HG02938 (cell line): ENCODE results near the gene CEACAM1.
"Not testable (repeated sequence)": the region's sequence is repeated elsewhere in the genome, so short reads cannot be mapped to it uniquely, and the experiment has no call there.

ENCODE experiments used
- ATAC-seq: cut with Tn5 transposase; IDR thresholded peaks from one replicate; pipeline ENCODE4 v1.9.1; 2021; ENCODE audit warnings: mild to moderate bottlenecking, moderate library complexity; ENCODE audit not compliant: unreplicated experiment

The CEACAM1 gene

DNA sequence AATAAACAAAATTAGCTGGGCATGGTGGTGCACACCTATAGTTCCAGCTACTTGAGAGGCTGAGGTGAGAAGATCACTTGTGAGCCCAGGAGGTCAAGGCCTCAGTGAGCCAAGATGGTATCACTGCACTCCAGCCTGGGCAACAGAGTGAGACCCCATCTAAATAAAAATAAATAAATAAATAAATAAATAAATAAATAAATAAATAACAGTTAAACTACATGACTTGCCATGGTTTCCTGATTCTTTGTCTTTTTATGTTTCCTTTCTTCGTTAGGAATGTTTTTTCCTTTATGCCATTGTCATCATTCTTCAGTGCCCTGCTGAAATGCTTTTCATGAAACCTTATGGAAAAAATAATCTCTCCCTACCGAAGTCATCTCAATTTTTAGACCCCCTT, 50.3 kb downstream of the CEACAM1 start:
- no peak for ATAC-seq

DNA sequence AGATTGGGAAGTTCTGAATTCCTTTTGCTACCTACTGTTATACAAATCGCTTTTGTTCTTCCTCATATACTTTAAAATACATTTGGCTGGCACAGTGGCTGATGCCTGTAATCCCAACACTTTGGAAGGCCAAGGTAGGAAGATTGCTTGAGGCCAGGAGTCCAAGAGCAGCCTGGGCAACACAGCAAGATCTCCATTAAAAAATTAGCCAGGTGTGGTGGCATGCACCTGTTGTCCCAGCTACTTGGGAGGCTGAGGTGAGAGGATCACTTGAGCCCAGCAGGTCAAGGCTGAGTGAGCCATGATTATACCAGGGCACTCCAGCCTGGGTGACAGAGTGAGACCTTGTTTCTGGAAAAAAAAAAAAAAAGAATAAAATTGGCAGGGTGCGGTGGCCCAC, 51.2 kb downstream of the CEACAM1 start:
- ATAC-seq, result no peak

GRCh38 chr19:42475366-42475765, 52.9 kb downstream of the CEACAM1 start:
- ATAC-seq, result no peak

DNA sequence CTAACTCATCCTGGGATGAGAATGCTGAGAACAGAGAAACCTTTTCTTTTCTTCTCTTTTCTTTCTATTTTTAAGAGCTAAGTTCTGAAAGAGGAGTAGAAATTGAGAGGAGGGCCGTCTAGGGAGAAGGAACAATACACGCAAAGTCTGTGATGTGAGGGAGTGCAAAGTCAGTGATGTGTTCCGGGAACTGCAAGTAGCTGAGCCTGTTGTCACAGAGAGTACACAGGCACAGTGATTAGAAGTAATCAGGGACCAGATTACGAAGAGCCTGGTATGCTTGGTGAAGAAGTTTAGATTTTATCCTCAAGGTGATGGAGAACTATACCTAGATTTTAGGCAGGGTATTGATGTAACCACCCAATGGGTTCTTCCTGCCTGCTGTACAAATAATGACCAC, 53.5 kb downstream of the CEACAM1 start:
- ATAC-seq, result no peak

- ATAC-seq, result no peak
These were observed 54.6 kb downstream of the CEACAM1 start for GRCh38 chr19:42473686-42474085.

DNA sequence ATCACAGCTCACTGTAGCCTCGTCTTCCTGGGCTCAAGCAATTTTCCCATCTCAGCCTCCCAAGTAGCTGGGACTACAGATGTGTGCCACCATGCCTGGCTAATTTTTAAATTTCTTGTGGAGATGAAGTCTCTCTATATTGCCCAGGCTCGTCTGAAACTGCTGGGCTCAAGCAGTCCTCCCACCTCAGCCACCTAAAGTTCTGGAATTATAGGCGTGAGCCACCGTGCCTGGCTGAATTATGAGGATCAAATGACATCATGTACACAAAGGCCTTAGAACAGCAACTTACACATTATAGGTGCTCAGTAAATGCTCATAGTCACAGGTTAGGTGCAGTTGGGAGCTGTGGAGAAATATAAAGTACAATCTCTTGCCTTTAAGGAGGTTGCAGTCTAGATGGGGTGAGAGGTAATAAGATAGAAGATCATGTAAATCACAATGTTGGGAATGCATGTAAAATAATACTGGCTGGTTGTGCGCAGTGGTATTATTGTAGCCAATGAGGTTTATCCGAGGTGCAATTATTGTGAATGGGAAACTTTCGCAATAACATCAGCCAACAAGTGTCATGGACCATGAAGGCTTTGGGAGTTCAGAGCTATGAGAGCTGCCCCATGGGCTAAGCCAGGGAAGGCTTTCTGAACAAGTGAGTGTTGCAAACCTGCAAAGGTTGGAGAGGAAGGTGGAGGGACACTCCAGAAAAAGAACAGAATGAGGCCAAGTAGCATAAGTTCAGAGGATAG, 55.7 kb downstream of the CEACAM1 start:
- no peak for ATAC-seq

- ATAC-seq, result no peak
These were observed 56.6 kb downstream of the CEACAM1 start for GRCh38 chr19:42471554-42472249.

- ATAC-seq, result no peak
These were observed 58.7 kb downstream of the CEACAM1 start for GRCh38 chr19:42469311-42470235.

GRCh38 chr19:42468273-42468796, 59.9 kb downstream of the CEACAM1 start:
- no peak for ATAC-seq

DNA sequence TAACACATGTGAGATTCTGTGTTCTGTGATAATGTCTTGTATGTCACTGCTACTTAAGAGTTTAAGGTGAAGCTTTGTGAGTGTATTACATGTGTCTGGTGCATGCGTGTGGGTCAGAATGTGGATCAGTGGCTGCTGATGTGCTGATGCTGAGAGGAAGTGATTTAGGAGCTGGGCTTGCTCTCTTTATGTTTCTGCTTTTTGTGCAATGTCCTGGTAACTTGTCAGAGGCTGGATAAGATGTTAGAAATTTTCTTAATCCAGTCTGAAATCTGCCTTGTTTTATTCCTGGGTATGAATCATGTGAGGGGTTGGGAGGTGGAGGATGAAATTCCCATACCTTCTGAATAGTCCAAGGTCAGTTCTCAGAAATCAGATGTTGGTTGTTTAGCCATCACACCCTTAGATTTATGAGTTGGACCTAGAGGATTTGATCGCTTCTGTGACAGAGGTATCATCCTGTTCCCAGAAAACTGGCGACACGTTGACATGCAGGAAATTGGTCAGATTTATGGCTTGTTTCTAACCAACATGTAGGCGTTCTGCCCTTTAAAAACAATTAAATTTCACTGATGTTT, 61.0 kb downstream of the CEACAM1 start:
- ATAC-seq, result no peak

DNA sequence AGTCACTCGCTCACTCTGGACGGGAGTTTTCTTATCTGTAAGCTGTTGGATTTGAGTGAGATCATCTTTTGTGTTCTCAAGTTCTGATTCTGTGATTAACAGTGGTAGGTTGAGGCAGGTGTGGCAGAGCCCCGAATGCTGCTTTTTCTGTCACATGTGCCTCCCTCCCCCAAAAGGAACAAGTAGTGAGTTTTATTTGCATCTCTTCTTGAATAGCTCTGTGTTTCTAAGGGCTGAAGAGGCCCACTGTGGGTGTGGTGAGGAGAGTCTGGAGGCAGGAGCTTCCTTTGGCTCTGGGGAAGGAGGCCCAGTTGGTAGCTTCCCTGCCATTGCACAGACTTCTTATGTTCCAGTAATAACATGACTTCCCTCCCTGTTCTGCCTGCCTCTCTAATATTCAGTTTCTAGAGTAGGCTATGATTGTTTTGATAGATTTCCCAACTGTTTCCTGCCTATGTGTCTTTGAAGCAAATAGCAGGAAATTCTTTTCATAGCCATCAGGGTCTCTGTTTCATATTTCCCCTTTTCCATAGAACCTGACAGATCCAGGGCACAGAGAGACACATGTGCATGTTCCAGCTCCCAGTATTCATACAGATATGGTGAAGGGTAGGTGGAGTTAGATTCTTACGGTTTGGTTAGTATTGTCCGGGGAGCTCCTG, 61.6 kb downstream of the CEACAM1 start:
- no peak for ATAC-seq

DNA sequence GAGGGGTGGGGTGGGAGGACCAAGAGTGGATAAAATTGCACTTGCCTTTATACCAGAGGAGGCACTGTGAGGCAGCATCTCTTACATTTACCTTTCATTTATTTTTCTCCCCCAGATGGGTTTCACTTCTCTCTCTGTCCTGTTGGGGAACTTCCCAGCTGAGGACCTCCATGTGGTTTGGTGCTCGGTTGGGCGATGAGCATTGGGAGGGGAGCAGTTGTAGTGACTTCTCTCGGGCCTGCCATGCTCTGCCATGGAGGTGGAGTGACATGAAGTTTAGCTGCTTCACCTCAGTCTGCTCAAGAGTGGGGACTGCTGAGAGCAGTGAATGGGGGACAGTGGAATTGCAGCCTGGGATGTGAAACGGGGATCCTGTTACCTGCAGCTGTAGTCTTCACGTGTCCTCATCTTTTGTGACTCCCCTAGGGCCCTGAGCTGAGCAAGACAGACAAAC, 62.4 kb downstream of the CEACAM1 start:
- no peak for ATAC-seq

- ATAC-seq, result no peak
These were observed 66.5 kb downstream of the CEACAM1 start for GRCh38 chr19:42461700-42462324.

DNA sequence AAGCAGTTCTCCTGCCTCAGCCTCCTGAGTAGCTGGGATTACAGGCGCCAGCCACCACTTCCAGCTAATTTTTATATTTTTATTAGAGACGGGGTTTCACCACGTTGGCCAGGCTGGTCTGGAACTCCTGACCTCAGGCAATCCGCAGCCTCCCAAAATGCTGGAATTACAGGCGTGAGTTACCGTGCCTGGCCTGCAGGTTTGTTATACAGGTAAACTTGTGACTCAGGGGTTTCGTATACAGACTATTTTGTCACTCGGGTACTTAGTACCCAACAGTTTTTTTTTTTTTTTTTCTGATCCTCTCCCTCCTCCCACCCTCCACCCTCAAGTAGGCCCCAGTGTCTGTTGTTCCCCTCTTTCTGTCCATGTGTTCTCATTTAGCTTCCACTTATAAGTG, 67.0 kb downstream of the CEACAM1 start:
- not testable (repeated sequence) for ATAC-seq

DNA sequence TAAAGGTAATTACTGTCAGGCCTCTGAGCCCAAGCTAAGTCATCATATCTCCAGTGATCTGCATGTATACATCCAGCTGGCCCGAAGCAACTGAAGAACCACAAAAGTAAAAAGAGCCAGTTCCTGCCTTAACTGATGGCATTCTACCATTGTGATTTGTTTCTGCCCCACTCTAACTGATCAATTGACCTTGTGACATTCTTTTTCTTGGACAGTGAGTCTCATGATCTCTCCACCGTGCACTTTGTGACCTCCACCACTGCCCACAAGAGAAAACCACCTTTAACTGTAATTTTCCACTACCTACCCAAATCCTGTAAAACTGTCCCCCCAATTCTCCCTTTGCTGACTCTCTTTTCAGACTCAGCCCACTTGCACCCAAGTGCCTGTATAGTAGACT, 68.4 kb downstream of the CEACAM1 start:
- no peak for ATAC-seq
